A549 (cell line): ENCODE data around the gene VPS13D.

Experiments used
- EP300 ChIP-seq, 2 experiments: fragments of >200 bp; sonication (Bioruptor Twin); formaldehyde crosslinking; IDR thresholded peaks; 2 replicates in 1 of 2; 3 replicates in 1 of 2; pipeline ENCODE4 v1.6.1; 2016 to 2017
- MYC ChIP-seq: IDR thresholded peaks from 2 replicates; pipeline ENCODE4 v1.6.1; 2012; ENCODE audit warnings: mild to moderate bottlenecking, inconsistent platforms, low read length, improper control_type of control experiment, borderline replicate concordance
- RAD21 ChIP-seq, 2 experiments: fragments of >200 bp in 1 of 2; sonication (Bioruptor Twin) in 1 of 2; formaldehyde crosslinking in 1 of 2; IDR thresholded peaks in 1 of 2; conservative IDR thresholded peaks in 1 of 2; 2 replicates in 1 of 2; 3 replicates in 1 of 2; pipeline ENCODE4 v1.6.1; 2012 to 2018; ENCODE audit warnings: inconsistent platforms in 1 of 2

DNA sequence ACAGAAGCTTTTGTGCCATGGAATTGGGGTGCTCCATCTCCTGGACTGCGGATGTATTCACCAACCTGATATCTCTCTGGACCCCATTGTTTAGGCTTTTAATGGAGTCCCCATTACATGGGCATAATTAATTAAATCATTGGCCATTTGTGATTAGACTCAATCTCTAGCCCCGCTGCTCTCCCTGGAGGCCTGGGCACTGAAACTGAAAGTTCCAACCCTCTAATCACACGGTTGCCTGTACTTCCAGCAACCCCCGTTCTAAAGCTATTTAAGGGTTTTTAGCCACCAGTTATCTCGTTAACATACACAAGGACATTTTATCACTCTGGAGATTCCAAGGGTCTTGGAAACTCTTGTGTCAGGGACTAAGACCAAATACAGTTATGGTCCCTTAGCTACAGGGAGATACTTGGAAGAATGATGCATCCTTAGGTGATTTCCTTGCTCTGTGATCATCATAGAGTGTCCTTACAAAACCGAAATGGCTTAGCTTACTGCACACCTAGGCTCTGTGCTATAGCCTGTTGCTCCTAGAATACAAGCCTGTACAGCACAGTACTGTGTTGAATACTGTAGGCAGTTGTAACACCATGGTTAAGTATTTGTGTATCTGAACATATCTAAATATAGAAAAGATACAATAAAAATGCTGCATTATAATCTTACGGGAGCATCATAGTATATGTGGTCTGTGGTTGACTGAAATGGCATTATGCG lies 71.8 kb downstream of the VPS13D start:
- TF ChIP-seq EP300 (IDR thresholded peaks at IDR 0.05) (no peak), RAD21 (conservative IDR thresholded peaks at IDR 0.05 in 1 of 2, IDR thresholded peaks at IDR 0.05 in 1 of 2) (no peak), MYC (no peak)
